ENCODE results near the gene TNIK. TPM values are rescaled to one million over a fixed set of nuclear protein-coding genes. Genes with fewer than 3 reads are reported as not detected.

The TNIK gene
- total RNA-seq, 1 experiment from 2014 or later = 0.69 TPM

DNA sequence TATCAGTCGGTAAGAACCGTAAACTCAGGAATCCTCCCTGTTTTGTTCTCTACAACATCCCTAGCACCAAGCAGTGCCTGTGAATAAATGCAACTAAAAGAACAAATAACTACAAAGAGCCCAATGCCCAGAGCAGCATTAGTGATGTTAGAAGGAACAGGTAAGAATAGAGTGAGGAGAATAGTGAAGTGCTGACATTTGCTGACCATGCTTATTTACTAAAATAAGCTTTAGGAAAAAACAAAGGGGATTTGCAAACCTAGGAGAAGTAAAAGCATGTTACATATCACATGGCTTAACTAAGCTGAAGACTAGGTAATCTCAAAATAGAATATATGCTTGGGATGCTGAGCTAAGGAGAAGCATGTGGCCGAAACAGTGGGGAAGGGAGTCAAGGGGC is 247.6 kb downstream of the TNIK start:
- Histone ChIP-seq H3K27me3 (replicated peaks; ENCODE audit: insufficient read depth, low read depth, low read length, poor library complexity) (no peaks in the 10 kb centered on the region), H3K27ac (ENCODE audit: low read depth, low read length, poor library complexity, severe bottlenecking) (no peak overlapping the region), H3K9me3 (ENCODE audit: low read depth, low read length, poor library complexity, severe bottlenecking) (no peaks in the 10 kb centered on the region), H3K4me3 (ENCODE audit: low read depth, low read length, poor library complexity, severe bottlenecking) (no peak overlapping the region), H3K36me3 (ENCODE audit: insufficient read depth, low read length, poor library complexity, severe bottlenecking) (no peaks in the 10 kb centered on the region), H3K4me1 (ENCODE audit: insufficient read depth, low read length, poor library complexity, severe bottlenecking) (no peaks in the 10 kb centered on the region)
- intact Hi-C loops (cut with micrococcal nuclease; ENCODE audit: unreplicated experiment) = no loop called here
- ChIA-PET CTCF (no interaction called here), POLR2A (ENCODE audit: low non-redundant PET) (no interaction called here)
- no peak for DNase-seq (ENCODE audit: low spot score)
- TF ChIP-seq, protein P1, sequence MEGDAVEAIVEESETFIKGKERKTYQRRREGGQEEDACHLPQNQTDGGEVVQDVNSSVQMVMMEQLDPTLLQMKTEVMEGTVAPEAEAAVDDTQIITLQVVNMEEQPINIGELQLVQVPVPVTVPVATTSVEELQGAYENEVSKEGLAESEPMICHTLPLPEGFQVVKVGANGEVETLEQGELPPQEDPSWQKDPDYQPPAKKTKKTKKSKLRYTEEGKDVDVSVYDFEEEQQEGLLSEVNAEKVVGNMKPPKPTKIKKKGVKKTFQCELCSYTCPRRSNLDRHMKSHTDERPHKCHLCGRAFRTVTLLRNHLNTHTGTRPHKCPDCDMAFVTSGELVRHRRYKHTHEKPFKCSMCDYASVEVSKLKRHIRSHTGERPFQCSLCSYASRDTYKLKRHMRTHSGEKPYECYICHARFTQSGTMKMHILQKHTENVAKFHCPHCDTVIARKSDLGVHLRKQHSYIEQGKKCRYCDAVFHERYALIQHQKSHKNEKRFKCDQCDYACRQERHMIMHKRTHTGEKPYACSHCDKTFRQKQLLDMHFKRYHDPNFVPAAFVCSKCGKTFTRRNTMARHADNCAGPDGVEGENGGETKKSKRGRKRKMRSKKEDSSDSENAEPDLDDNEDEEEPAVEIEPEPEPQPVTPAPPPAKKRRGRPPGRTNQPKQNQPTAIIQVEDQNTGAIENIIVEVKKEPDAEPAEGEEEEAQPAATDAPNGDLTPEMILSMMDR (conservative IDR thresholded peaks at IDR 0.05; ENCODE audit: low read depth, low read length) = no peak
- no peak for TF ChIP-seq EZH2 (IDR thresholded peaks at IDR 0.05; ENCODE audit: borderline replicate concordance, low read depth, low read length, poor library complexity, severe bottlenecking)
- BruUV-seq (replicated peaks) = no TSS peak

DNA sequence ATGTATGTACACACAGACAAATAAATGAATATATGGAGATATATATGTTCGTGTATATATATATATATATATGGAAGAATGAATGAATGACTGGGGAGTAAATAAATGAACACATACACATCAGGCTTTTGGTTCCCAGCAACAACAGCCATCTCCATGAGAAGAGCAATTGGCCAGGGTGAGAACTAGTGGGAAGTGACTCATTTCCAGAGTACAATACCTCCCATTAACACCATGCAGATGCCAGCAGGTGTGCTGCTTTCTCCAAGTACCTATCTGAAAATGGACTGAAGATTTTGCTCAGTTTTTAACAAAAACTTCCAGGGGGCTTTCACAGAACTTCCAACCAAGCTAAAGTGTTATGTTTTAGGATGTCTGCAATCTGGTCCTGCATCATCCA is 253.9 kb downstream of the TNIK start:
- no TSS peak for BruUV-seq (replicated peaks)
- H3K36me3 ChIP-seq (ENCODE audit: insufficient read depth, low read length, poor library complexity, severe bottlenecking) = no peaks in the 10 kb centered on the region
- POLR2A ChIA-PET (ENCODE audit: low non-redundant PET) = no interaction called here
- H3K4me3 ChIP-seq (ENCODE audit: low read depth, low read length, poor library complexity, severe bottlenecking) = no peak overlapping the region
- intact Hi-C loops (cut with micrococcal nuclease; ENCODE audit: unreplicated experiment) = no loop called here
- no peak overlapping the region for H3K27ac ChIP-seq (ENCODE audit: low read depth, low read length, poor library complexity, severe bottlenecking)
- CTCF ChIA-PET = no interaction called here
- H3K27me3 ChIP-seq (replicated peaks; ENCODE audit: insufficient read depth, low read depth, low read length, poor library complexity) = no peaks in the 10 kb centered on the region
- no peak for DNase-seq (ENCODE audit: low spot score)
- TF ChIP-seq, protein P1 (conservative IDR thresholded peaks at IDR 0.05; ENCODE audit: low read depth, low read length) = no peak
- TF ChIP-seq EZH2 (IDR thresholded peaks at IDR 0.05; ENCODE audit: borderline replicate concordance, low read depth, low read length, poor library complexity, severe bottlenecking) = no peak
- H3K4me1 ChIP-seq (ENCODE audit: insufficient read depth, low read length, poor library complexity, severe bottlenecking) = no peaks in the 10 kb centered on the region
- no peaks in the 10 kb centered on the region for H3K9me3 ChIP-seq (ENCODE audit: low read depth, low read length, poor library complexity, severe bottlenecking)

DNA sequence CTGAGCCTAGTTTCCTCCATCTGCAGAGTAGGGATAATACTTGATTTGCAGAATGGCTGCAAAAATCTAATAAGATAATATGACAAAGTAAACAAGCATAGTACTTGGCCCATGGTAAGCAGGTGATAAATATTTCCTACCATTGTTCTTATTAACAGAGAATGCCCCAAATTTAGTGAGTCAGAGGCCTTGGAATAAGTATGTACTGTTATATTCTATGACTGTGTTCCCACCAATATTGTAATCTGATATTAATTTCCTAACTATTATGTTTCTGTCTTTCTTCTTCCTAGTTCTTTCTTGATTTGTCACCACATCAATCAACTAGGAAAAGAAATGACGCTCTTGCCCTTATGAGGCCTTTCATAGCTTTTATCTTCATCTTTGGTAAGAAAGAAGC is 255.3 kb downstream of the TNIK start:
- ChIA-PET CTCF (no interaction called here), POLR2A (ENCODE audit: low non-redundant PET) (no interaction called here)
- no peak for DNase-seq (ENCODE audit: low spot score)
- Histone ChIP-seq H3K4me3 (ENCODE audit: low read depth, low read length, poor library complexity, severe bottlenecking) (no peak overlapping the region), H3K4me1 (ENCODE audit: insufficient read depth, low read length, poor library complexity, severe bottlenecking) (no peaks in the 10 kb centered on the region), H3K27ac (ENCODE audit: low read depth, low read length, poor library complexity, severe bottlenecking) (no peak overlapping the region), H3K9me3 (ENCODE audit: low read depth, low read length, poor library complexity, severe bottlenecking) (no peaks in the 10 kb centered on the region), H3K36me3 (ENCODE audit: insufficient read depth, low read length, poor library complexity, severe bottlenecking) (no peaks in the 10 kb centered on the region), H3K27me3 (replicated peaks; ENCODE audit: insufficient read depth, low read depth, low read length, poor library complexity) (no peaks in the 10 kb centered on the region)
- TF ChIP-seq, protein P1 (conservative IDR thresholded peaks at IDR 0.05; ENCODE audit: low read depth, low read length) = no peak
- TF ChIP-seq EZH2 (IDR thresholded peaks at IDR 0.05; ENCODE audit: borderline replicate concordance, low read depth, low read length, poor library complexity, severe bottlenecking) = no peak
- no TSS peak for BruUV-seq (replicated peaks)
- intact Hi-C loops (cut with micrococcal nuclease; ENCODE audit: unreplicated experiment) = no loop called here

Measured in A673 (cell line).